ENCODE results near the gene TRAF7. TPM values are rescaled to one million over a fixed set of nuclear protein-coding genes. Genes with fewer than 3 reads are reported as not detected.

Gene TRAF7
- total and polyA plus RNA-seq, 7 donors: 15.6 to 47.5 (median 38.6) TPM

DNA sequence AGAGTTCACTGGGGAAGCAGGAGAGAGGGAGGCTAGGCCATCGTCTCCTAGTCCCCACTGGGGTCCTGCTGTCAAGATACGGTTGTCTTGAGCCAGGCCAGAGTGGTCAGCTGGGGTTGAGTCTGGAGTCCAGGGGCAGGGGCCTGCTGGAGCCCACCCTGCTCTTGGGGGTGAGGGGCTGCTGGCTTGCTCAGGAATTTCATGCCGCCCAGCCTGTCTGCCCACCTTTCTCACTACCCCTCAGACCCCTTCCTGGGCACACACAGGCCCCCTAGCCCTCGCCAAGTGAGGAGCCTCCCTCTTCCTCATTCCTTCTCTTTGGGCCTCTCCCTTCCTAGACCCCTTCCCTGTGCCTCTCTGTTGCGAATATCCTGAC, 1.3 kb downstream of the TRAF7 start:
- WGBS, 3 donors: 65 to 72% (median 66%) methylated on average over 5 of the region's 5 CpGs

DNA sequence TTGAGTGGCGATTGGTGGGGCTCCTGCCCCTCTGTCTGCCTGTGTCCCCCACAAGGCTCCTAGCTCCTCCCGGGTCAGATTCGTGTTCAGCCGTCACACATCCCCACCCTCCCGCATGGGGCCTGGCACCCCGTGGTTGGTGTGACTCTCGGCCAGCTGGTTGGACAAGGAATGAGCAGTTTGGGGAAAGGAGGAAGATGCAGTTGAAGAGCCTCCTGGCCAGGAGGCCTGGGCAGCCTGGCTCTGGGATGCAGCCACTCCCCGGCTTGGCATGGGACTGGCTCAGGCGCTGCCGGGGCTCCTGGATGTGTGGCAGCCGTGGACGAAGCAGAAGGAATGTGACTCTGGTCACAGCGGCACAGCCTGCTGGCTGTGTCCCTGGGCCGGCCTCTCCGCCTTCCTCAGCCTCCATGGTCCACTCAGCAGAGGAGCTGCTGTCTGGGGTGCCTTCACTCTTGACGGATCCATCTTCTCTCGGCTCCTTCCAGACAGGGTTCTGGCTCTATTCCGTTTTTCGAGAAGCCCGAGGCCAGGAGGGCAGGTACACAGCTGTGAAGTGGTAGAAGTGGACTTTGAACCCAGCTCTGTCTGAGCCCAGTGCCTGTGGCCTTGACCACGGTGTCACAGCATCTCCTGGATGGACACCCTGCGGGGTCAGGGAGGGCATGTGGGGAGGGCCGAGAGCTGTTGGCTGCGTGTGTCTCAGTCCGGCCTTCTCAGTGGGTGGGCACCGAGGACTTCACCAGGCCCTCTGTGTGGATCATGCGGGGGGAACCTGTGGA, 2.1 kb downstream of the TRAF7 start:
- Histone ChIP-seq H3K9me3 (no peaks in the 10 kb centered on the region), H3K36me3 (ENCODE audit: insufficient read depth in 1 of 2, low read depth in 1 of 2) (peaks cover 0 to 16% of the 10 kb centered on the region in 2 donors), H3K27me3 (ENCODE audit: insufficient read depth in 3 of 3, low read length in 2 of 3) (no peaks in the 10 kb centered on the region), H3K4me1 (peaks cover 51% of the 10 kb centered on the region), H3K4me3 (peak overlapping the region; percentile 80), H3K27ac (peak overlapping the region; percentile 16)
- TF ChIP-seq, protein P1, sequence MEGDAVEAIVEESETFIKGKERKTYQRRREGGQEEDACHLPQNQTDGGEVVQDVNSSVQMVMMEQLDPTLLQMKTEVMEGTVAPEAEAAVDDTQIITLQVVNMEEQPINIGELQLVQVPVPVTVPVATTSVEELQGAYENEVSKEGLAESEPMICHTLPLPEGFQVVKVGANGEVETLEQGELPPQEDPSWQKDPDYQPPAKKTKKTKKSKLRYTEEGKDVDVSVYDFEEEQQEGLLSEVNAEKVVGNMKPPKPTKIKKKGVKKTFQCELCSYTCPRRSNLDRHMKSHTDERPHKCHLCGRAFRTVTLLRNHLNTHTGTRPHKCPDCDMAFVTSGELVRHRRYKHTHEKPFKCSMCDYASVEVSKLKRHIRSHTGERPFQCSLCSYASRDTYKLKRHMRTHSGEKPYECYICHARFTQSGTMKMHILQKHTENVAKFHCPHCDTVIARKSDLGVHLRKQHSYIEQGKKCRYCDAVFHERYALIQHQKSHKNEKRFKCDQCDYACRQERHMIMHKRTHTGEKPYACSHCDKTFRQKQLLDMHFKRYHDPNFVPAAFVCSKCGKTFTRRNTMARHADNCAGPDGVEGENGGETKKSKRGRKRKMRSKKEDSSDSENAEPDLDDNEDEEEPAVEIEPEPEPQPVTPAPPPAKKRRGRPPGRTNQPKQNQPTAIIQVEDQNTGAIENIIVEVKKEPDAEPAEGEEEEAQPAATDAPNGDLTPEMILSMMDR (IDR thresholded peaks at IDR 0.05): no peak
- intact Hi-C loops (cut with DNase I): loop anchor here in 1 of 2 donors (5.0 kb wide), 3 partner anchors 50 to 330 kb away; partner anchors contain the start of genes ECI1 and MLST8
- ATAC-seq (no peak), DNase-seq (no peak)
- WGBS, 3 donors: 50 to 64% (median 53%) methylated on average over 26 to 27 of the region's 27 CpGs

More for the DNA sequence above, 1.3 kb downstream of the TRAF7 start:
- peak overlapping the region; percentile 90 for H3K27ac ChIP-seq
- peak overlapping the region; percentile 80 for H3K4me3 ChIP-seq
- intact Hi-C loops (cut with DNase I): loop anchor here in 1 of 2 donors (5.0 kb wide), 3 partner anchors 50 to 330 kb away; partner anchors contain the start of genes ECI1 and MLST8
- TF ChIP-seq, protein P1 (IDR thresholded peaks at IDR 0.05): no peak
- no peaks in the 10 kb centered on the region for H3K27me3 ChIP-seq (ENCODE audit: insufficient read depth in 3 of 3, low read length in 2 of 3)
- ATAC-seq (no peak), DNase-seq (no peak)
- H3K36me3 ChIP-seq (ENCODE audit: insufficient read depth in 1 of 2, low read depth in 1 of 2): peaks cover 0 to 22% of the 10 kb centered on the region in 2 donors
- peaks cover 60% of the 10 kb centered on the region for H3K4me1 ChIP-seq
- no peaks in the 10 kb centered on the region for H3K9me3 ChIP-seq

GRCh38 chr16:2158262-2158638, 2.7 kb downstream of the TRAF7 start:
- H3K36me3 ChIP-seq (ENCODE audit: insufficient read depth in 1 of 2, low read depth in 1 of 2): peaks cover 0 to 11% of the 10 kb centered on the region in 2 donors
- H3K4me3 ChIP-seq: peak overlapping the region; percentile 80
- WGBS, 3 donors: 85 to 88% (median 87%) methylated on average over 14 to 15 of the region's 15 CpGs
- ATAC-seq: no peak
- H3K27ac ChIP-seq: no peak overlapping the region
- peaks cover 46% of the 10 kb centered on the region for H3K4me1 ChIP-seq
- DNase-seq: no peak
- TF ChIP-seq, protein P1 (IDR thresholded peaks at IDR 0.05): no peak
- no peaks in the 10 kb centered on the region for H3K27me3 ChIP-seq (ENCODE audit: insufficient read depth in 3 of 3, low read length in 2 of 3)
- H3K9me3 ChIP-seq: no peaks in the 10 kb centered on the region
- intact Hi-C loops (cut with DNase I): loop anchor here in 1 of 2 donors (5.0 kb wide), 3 partner anchors 49 to 329 kb away; partner anchors contain the start of genes ECI1 and MLST8

DNA sequence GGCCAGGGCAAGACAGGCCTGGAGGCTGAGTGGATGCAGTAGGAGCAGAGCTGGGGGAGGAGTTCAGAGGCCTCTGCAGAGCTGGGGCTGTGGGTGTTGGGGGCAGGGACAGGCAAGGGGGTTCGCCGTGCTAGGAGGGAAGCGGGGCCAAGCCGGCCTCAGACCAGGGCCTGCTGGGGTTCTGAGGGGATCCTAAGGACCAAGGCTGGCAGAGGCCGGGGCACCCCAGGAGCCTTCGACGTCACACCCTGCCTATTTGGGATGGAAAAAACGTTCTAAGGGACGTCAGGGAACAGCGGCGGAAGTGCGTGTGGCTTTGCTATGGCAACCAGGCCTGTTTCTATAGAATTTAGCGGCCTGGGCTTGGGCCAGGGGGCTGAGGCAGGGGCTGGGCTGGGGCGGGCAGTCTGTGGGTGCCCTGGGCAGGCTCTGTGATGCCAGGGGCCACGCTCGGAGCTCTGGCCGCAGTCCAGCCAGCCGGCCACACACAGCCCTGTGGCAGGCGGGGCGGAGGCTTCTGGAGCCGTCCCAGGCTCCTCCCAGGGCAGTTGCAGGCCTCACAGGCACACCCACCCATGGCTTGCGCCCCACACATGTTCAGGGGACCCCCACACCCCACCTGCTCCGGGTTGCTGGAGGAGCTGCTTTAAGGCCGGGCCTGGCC, 3.7 kb downstream of the TRAF7 start:
- Histone ChIP-seq H3K36me3 (ENCODE audit: insufficient read depth in 1 of 2, low read depth in 1 of 2) (peaks cover 0 to 2% of the 10 kb centered on the region in 2 donors), H3K4me1 (peaks cover 39% of the 10 kb centered on the region), H3K9me3 (no peaks in the 10 kb centered on the region), H3K4me3 (no peak overlapping the region), H3K27me3 (ENCODE audit: insufficient read depth in 3 of 3, low read length in 2 of 3) (no peaks in the 10 kb centered on the region), H3K27ac (peak overlapping the region; percentile 23)
- intact Hi-C loops (cut with DNase I): loop anchor here in 1 of 2 donors (5.0 kb wide), 3 partner anchors 48 to 328 kb away; partner anchors contain the start of genes ECI1 and MLST8
- TF ChIP-seq, protein P1 (IDR thresholded peaks at IDR 0.05): no peak
- DNase-seq: peak; percentile 50 to 75
- no peak for ATAC-seq
- WGBS, 3 donors: 49 to 62% (median 57%) methylated on average over 21 to 24 of the region's 24 CpGs
